ENCODE measurements around the gene MARK3.

DNA sequence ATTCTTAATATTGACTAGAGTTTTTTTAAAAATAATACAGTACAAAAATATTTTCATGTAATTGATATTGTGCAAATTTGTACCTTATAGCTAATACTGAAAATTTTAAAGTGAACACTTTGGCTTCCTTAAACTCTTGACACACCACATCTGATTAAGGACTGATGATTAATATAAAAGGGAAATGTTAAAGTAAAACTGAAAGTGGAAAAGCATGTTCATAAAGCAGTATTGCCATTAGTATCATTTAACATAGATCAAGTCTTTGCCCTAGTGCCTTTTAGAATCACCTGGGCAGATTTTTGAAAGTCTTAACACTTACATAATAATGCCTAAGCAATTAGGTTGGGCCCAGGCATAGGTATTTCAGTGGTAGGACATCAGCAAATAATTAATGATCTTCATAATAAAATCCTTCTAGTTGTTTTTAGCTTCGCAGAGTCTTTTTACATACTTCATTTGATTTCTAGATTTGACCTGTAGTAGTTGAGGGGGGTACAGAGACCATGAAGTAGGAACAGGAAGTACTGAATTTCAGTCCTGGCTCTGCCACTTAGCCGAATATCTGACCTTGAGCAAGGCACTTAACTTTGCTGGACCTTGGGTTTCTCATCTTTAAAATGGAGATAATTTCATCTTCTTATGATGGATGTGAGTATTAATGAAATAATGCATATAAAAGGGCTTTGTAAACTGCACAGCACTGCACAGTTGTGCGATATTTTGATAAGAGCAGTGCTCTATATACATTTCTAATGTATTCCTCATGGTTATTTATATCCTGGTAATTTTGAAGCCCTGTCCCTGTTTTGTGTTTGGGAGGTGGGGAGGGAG lies 43.7 kb downstream of the MARK3 start:
- TF ChIP-seq, protein P1, sequence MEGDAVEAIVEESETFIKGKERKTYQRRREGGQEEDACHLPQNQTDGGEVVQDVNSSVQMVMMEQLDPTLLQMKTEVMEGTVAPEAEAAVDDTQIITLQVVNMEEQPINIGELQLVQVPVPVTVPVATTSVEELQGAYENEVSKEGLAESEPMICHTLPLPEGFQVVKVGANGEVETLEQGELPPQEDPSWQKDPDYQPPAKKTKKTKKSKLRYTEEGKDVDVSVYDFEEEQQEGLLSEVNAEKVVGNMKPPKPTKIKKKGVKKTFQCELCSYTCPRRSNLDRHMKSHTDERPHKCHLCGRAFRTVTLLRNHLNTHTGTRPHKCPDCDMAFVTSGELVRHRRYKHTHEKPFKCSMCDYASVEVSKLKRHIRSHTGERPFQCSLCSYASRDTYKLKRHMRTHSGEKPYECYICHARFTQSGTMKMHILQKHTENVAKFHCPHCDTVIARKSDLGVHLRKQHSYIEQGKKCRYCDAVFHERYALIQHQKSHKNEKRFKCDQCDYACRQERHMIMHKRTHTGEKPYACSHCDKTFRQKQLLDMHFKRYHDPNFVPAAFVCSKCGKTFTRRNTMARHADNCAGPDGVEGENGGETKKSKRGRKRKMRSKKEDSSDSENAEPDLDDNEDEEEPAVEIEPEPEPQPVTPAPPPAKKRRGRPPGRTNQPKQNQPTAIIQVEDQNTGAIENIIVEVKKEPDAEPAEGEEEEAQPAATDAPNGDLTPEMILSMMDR (IDR thresholded peaks at IDR 0.05 in 2 of 3, conservative IDR thresholded peaks at IDR 0.05 in 1 of 3; ENCODE audit: control insufficient read depth in 2 of 3, extremely low read depth in 1 of 3, insufficient read depth in 1 of 3, low read depth in 3 of 3, low read length in 3 of 3), result no peak
- TF ChIP-seq, protein P2, sequence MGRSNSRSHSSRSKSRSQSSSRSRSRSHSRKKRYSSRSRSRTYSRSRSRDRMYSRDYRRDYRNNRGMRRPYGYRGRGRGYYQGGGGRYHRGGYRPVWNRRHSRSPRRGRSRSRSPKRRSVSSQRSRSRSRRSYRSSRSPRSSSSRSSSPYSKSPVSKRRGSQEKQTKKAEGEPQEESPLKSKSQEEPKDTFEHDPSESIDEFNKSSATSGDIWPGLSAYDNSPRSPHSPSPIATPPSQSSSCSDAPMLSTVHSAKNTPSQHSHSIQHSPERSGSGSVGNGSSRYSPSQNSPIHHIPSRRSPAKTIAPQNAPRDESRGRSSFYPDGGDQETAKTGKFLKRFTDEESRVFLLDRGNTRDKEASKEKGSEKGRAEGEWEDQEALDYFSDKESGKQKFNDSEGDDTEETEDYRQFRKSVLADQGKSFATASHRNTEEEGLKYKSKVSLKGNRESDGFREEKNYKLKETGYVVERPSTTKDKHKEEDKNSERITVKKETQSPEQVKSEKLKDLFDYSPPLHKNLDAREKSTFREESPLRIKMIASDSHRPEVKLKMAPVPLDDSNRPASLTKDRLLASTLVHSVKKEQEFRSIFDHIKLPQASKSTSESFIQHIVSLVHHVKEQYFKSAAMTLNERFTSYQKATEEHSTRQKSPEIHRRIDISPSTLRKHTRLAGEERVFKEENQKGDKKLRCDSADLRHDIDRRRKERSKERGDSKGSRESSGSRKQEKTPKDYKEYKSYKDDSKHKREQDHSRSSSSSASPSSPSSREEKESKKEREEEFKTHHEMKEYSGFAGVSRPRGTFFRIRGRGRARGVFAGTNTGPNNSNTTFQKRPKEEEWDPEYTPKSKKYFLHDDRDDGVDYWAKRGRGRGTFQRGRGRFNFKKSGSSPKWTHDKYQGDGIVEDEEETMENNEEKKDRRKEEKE (IDR thresholded peaks at IDR 0.05), result no peak
- TF ChIP-seq TCF12 (IDR thresholded peaks at IDR 0.05; ENCODE audit: low read depth, low read length), result no peak
- TF ChIP-seq POLR2A (IDR thresholded peaks at IDR 0.05; ENCODE audit: low read depth, low read length), result no peak
- no peak for TF ChIP-seq SMC3 (IDR thresholded peaks at IDR 0.05; ENCODE audit: borderline replicate concordance, low read length)
- no peak for TF ChIP-seq ZSCAN29 (IDR thresholded peaks at IDR 0.05)
- TF ChIP-seq MTA3 (IDR thresholded peaks at IDR 0.05; ENCODE audit: borderline replicate concordance, low read length), result no peak
- TF ChIP-seq HDAC2 (IDR thresholded peaks at IDR 0.05), result no peak
- TF ChIP-seq EP300 (IDR thresholded peaks at IDR 0.05; ENCODE audit: borderline replicate concordance in 1 of 2, control insufficient read depth in 1 of 2, low read depth in 2 of 2, low read length in 2 of 2), result no peak
- no peak for TF ChIP-seq YY1 (IDR thresholded peaks at IDR 0.05; ENCODE audit: low read depth, low read length)
- TF ChIP-seq RB1 (IDR thresholded peaks at IDR 0.05; ENCODE audit: borderline replicate concordance), result no peak
- TF ChIP-seq TCF7 (IDR thresholded peaks at IDR 0.05; ENCODE audit: borderline replicate concordance), result no peak
- TF ChIP-seq, protein P3, sequence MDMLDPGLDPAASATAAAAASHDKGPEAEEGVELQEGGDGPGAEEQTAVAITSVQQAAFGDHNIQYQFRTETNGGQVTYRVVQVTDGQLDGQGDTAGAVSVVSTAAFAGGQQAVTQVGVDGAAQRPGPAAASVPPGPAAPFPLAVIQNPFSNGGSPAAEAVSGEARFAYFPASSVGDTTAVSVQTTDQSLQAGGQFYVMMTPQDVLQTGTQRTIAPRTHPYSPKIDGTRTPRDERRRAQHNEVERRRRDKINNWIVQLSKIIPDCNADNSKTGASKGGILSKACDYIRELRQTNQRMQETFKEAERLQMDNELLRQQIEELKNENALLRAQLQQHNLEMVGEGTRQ (IDR thresholded peaks at IDR 0.05; ENCODE audit: borderline replicate concordance, low read depth, low read length), result no peak

All from GM12878 (cell line).